T1000 (cell line): ENCODE measurements around the gene RAC3.

ENCODE experiments used
- DNase-seq: peaks from one replicate; lab custom pipeline; 2025; ENCODE audit warnings: mixed read lengths; lab: John Stamatoyannopoulos, UW

Gene RAC3

GRCh38 chr17:82041144-82041814, 9.8 kb downstream of the RAC3 start:
- DNase-seq: peak; percentile 23

DNA sequence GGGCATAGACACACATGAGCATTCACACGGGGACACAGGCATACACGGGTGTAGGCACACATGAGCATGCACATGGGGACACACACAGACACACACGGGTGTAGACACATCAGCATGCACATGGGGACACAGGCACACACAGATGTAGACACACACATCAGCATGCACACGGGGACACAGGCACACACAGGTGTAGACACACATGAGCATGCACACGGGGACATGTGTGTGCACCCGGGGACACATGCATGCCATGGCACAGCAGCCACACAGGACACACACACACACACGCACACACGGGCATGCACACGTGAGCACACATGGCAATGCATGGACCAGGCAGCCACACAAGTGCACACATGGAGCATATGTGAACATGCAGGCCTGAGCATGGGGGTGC, 11.2 kb downstream of the RAC3 start:
- no peak for DNase-seq

DNA sequence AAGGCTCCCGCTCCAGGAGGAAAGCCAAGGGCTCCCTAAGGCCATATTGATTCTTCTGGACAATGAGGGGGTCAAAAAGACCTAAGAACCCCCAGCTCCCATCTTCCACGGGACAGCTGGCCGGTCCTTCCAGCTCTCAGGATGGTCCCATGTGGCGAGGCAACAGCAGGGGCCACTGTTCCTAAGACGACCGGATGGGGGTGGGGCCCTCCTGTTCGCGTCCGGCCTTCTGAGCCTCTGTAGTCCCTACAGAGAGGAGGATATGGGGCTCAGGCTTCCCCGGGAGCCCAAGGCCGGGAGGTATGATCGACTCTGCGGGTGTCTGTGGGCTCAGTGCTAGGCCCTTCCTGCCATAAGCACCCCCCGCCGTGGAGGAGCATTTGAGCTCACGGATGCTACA, 12.0 kb downstream of the RAC3 start:
- DNase-seq: no peak

GRCh38 chr17:82045936-82046484, 14.5 kb downstream of the RAC3 start:
- no peak for DNase-seq

- no peak for DNase-seq
Observed at GRCh38 chr17:82046903-82047302, 15.4 kb downstream of the RAC3 start.

- no peak for DNase-seq
Observed at GRCh38 chr17:82047379-82047778, 15.9 kb downstream of the RAC3 start.

DNA sequence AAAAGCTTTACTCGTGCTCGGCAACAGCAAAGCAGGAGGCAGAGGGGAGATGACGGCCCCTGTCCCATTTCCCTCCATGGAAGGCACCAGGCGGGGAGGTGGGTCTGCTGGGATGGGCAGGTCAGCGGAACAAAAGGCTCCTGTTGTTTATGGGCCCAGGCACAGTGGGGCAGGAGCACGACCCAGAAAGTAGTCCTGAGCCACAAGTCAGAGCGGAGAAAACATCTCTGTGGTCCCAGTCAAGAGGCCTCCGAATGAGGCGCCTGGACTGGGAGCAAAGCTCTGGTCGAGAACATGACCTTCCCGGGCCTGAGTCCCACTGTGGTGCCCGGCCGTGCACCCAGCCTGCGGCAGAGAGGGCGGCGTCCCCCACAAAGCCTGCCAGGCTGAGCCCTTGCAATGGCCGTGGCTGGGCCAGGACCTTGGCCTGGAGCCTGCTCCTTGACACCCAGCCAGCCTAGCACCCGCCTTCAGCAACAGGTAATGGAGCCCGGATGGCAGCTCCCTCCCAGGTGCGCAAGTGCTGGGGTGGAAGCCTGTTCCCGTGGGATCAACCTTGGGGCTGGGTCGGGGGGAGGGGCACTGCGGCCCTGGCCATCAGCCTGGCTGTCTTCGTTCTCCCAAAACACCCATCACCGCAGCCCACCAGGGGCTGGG, 16.6 kb downstream of the RAC3 start:
- DNase-seq: no peak

DNA sequence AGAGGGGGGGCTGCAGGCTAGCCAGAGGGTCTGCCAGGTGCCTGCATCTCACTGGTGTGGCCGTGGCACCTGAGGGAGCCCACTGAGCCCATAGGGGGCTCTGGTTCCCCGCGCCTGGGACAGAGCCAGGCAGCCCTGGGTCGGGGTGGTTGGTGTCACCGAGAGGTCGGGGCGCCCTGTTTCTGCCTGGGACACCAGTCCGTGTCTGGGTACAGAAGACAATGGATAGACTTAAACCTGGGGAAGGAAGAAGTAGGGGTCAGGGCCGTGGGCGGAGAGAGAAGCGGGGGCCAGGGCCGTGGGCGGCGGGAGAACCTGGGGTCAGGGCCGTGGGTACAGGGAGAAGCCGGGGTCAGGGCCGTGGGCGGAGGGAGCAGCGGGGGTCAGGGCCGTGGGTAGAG, 17.1 kb downstream of the RAC3 start:
- DNase-seq: no peak

DNA sequence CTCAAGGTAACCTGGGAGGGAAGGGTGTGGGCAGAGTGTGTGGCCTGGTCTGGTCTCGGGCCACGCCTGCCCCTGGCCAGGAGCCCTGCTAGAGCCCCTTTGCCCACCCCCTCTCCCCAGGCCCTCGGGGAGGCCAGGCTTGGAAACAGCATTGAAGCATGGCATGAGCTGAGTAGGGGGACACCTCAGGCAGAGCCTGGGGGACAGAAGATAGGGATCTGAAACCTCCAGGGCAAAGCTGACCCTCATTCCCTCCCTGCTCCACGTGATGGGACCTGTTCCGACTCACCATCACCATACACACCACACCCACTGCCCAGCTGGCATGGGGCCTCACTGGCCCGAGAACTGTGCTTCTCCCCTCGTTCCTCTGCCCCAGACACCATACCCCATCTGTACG, 17.6 kb downstream of the RAC3 start:
- no peak for DNase-seq

DNA sequence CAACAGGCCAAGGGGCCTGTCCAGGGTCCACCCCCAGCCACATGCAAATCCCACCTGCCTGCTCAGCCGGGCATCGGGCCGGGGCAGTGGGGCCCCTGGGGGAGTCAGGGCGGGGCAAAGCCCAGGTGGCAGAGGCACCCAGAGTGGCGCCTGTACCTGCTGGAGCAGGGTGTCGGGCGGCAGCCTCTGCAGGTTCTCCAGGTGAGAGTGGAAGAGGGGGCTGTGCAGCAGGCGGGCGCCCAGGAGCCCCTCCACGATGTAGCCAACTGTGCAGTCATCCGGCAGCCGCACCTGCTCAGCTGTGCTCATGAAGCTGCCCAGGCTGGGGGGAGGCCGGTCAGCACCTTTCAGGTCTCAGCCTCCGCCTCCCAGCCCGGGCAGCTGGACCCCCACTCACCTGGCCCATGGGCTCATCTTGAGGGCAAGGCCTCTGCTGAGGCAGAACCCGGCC, 18.1 kb downstream of the RAC3 start:
- no peak for DNase-seq

- DNase-seq: no peak
Observed at GRCh38 chr17:82050152-82050760, 18.8 kb downstream of the RAC3 start.

- no peak for DNase-seq
Observed at GRCh38 chr17:82050761-82051641, 19.5 kb downstream of the RAC3 start.

GRCh38 chr17:82051776-82052637, 20.5 kb downstream of the RAC3 start, which contains the start of the genes GPS1 and RFNG:
GPS1 (plus strand) TSS chr17:82051898; CDS start chr17:82051932, 34 bp downstream.
RFNG (minus strand) TSS chr17:82051811; CDS start chr17:82051766, 45 bp downstream.
- no peak for DNase-seq

- no peak for DNase-seq
Observed at GRCh38 chr17:82052638-82053059, 21.2 kb downstream of the RAC3 start.

DNA sequence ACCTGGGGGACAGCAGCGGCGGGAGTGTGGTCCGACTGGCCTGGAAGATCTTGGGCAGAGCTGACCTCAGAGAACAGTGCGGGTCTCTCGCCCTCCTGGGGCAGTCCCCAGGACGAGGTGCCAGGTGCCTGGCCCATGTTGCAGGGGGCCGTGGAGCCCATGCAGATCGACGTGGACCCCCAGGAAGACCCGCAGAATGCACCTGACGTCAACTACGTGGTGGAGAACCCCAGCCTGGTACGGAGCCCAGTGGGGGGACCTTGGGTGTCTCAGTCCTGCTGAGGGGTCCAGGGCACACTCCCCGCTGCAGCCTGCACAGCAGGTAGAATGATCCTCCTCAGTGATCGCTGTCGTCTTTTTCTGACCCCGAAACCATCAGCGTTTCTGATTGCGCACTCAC, 21.7 kb downstream of the RAC3 start:
- DNase-seq: no peak

DNA sequence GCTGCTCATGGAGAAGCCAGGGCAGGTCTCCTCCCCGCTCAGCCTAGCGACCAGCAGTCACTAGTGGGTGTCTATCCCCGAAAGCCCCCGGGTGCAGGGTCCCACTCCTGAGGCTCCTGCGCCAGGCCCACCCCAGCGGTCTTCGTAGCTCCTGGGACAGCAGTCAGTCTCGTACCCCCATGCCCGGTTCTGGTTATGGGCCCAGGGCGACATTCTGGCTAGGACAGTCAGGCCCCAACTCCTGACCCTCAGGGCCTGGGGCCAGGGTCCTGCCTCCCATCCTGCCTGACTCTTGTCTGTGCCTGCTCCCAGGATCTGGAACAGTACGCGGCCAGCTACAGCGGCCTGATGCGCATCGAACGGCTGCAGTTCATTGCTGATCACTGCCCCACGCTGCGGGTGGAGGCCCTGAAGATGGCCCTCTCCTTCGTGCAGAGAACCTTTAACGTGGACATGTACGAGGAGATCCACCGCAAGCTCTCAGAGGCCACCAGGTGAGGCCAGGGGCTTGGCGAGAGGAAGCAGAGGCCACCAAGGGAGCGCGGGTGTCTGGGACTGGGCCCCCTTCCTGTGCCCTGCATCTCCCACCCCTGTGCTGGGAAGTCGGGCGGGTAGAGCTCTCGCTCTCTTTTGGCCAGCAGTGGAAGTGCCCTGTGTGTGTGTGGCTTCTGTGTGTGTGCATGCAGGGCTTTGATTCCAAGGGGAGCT, 22.2 kb downstream of the RAC3 start:
- DNase-seq: no peak

DNA sequence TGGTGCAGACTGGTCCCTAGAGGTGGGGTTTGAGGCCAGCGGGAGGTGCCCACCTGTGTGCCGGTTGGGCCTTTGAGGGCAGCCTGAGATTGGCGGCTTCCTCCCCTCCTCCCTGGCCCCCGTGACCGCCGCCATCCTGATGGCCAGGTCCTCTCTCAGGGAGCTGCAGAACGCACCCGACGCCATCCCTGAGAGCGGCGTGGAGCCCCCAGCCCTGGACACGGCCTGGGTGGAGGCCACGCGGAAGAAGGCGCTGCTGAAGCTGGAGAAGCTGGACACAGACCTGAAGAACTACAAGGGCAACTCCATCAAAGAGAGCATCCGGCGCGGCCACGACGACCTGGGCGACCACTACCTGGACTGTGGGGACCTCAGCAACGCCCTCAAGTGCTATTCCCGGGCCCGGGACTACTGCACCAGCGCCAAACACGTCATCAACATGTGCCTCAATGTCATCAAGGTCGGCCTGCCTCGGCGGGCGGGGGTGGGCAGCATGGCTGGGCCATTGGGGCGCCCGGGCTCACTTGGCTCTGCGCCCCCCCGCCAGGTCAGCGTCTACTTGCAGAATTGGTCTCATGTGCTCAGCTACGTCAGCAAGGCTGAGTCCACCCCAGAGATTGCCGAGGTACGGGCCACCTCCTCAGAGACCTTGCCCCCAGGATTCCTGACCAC, 23.0 kb downstream of the RAC3 start:
- no peak for DNase-seq

DNA sequence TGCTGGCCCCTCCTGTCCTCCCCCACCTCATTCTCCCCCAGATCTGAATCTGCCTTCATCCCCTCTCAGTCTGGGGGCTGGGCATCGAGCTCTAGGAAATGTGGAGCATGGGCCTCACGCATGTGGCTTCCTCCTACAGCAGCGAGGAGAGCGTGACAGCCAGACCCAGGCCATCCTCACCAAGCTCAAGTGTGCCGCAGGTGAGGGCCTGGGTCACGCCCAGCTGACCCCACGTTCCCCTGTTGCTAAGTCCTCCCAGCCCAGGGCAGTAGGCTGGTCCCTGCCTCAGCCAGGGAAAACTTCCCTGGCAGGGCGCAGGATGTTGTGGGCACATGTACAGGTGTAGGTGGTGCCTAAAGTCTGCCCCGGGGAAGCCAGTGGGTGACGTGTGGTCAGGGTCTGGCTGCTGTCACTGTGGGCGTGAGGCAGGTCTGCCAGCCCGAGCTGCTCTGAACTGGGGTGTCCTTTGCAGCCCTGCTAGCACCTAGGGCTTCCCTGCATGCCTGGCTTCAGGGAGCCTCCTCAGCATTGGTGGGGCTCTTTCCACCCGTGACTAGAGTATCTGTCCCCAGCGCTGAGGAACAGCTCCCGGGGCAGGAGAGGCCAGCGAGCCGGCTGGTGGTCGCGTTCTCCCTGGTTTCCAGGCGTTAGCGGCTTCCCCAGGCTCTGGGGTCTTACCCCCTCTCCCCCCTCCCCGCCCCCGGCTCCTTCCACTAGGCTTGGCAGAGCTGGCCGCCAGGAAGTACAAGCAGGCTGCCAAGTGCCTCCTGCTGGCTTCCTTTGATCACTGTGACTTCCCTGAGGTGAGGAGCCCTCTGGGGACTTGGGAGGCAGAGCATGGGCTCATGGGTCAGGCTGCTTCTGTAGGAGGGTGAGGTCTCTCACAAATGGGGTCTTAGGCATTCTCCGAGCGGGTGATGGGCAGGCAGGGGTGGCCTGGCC, 23.8 kb downstream of the RAC3 start:
- DNase-seq: no peak
